Urothelium cell line (cell line): ENCODE results near the gene DIO1.

Experiments
- DNase-seq: peaks from one replicate; pipeline ENCODE4 v3.0.0; 2011; ENCODE audit warnings: low spot score, mixed read lengths
- FAIRE-seq: peaks from 2 replicates; lab custom pipeline; 2011; peaks lifted over from hg19 to GRCh38; lab: Jason Lieb, UNC

DIO1 gene

GRCh38 chr1:53892911-53893310, 1.1 kb upstream of the DIO1 start:
- FAIRE-seq = no peak
- DNase-seq = no peak

- DNase-seq (no peak), FAIRE-seq (no peak)
Measured at GRCh38 chr1:53894644-53895043, 657 bp downstream of the DIO1 start.

- FAIRE-seq (no peak), DNase-seq (no peak)
Measured at GRCh38 chr1:53895421-53895820, 1.4 kb downstream of the DIO1 start.

GRCh38 chr1:53896635-53897229, 2.7 kb downstream of the DIO1 start:
- DNase-seq (no peak), FAIRE-seq (no peak)

GRCh38 chr1:53899206-53899628, 5.2 kb downstream of the DIO1 start:
- DNase-seq (no peak), FAIRE-seq (no peak)

GRCh38 chr1:53899708-53900107, 5.7 kb downstream of the DIO1 start:
- FAIRE-seq = no peak
- no peak for DNase-seq

GRCh38 chr1:53902235-53903138, 8.5 kb downstream of the DIO1 start:
- FAIRE-seq = no peak
- DNase-seq = no peak

GRCh38 chr1:53905509-53905908, 11.5 kb downstream of the DIO1 start:
- FAIRE-seq = no peak

GRCh38 chr1:53906121-53906520, 12.1 kb downstream of the DIO1 start:
- FAIRE-seq (no peak), DNase-seq (no peak)

More at GRCh38 chr1:53905509-53905908, 11.5 kb downstream of the DIO1 start:
- no peak for DNase-seq

GRCh38 chr1:53909946-53910345, 16.0 kb downstream of the DIO1 start:
- FAIRE-seq = no peak
- no peak for DNase-seq

GRCh38 chr1:53911442-53911841, 17.5 kb downstream of the DIO1 start:
- no peak for FAIRE-seq
- DNase-seq = no peak

- DNase-seq = no peak
- no peak for FAIRE-seq
Measured at GRCh38 chr1:53913352-53914033, 19.5 kb downstream of the DIO1 start.

- DNase-seq (no peak), FAIRE-seq (no peak)
Measured at GRCh38 chr1:53918343-53918742, 24.4 kb downstream of the DIO1 start.

- DNase-seq (no peak), FAIRE-seq (no peak)
Measured at GRCh38 chr1:53919675-53920066, 25.7 kb downstream of the DIO1 start.

- no peak for FAIRE-seq
- no peak for DNase-seq
Measured at GRCh38 chr1:53927376-53927881, 33.4 kb downstream of the DIO1 start.

GRCh38 chr1:53929246-53929960, 35.4 kb downstream of the DIO1 start:
- FAIRE-seq = no peak
- DNase-seq = no peak

- FAIRE-seq (no peak), DNase-seq (no peak)
Measured at GRCh38 chr1:53930932-53931331, 36.9 kb downstream of the DIO1 start.

GRCh38 chr1:53931523-53931922, 37.5 kb downstream of the DIO1 start:
- FAIRE-seq (no peak), DNase-seq (no peak)

GRCh38 chr1:53934170-53934765, 40.3 kb downstream of the DIO1 start:
- no peak for FAIRE-seq
- no peak for DNase-seq

- DNase-seq (no peak), FAIRE-seq (no peak)
Measured at GRCh38 chr1:53936430-53936829, 42.4 kb downstream of the DIO1 start.
